WTC11 (cell line): ENCODE data around the gene NXN. TPM values are rescaled to one million over a fixed set of nuclear protein-coding genes. Genes with fewer than 3 reads are reported as not detected.
"Not testable (repeated sequence)": the region's sequence is repeated elsewhere in the genome, so short reads cannot be mapped to it uniquely, and the experiment has no call there.

ENCODE experiments used
- ATAC-seq: fragments of 200-7000 bp; cut with Tn5 transposase; 2 replicates; pipeline ENCODE4 v1.10.0; 2021; ENCODE audit warnings: mild to moderate bottlenecking, moderate library complexity
- CTCF ChIA-PET: fragments of 300-600 bp; sonication (Branson Sonifier 250); formaldehyde crosslinking; loops from one replicate; lab custom pipeline; 2021; ENCODE audit warnings: antibody characterized with exemption; lab: Charles Lee
- POLR2A ChIA-PET: fragments of 350-600 bp; sonication (Branson Sonifier 250); formaldehyde crosslinking; loops from one replicate; lab custom pipeline; 2021; ENCODE audit warnings: antibody characterized with exemption; lab: Charles Lee
- DNase-seq: peaks from one replicate; pipeline ENCODE4 v3.0.0; 2021; ENCODE audit warnings: low spot score
- H3K27ac Mint-ChIP-seq: 2 replicates; pipeline ENCODE4 v1.8.0; 2021; ENCODE audit warnings: mixed read lengths
- H3K27me3 Mint-ChIP-seq: 2 replicates; pipeline ENCODE4 v1.8.0; 2021; ENCODE audit warnings: low read depth, mild to moderate bottlenecking, moderate library complexity, mixed read lengths
- H3K36me3 Mint-ChIP-seq: 2 replicates; pipeline ENCODE4 v1.8.0; 2021; ENCODE audit warnings: mixed read lengths
- H3K4me1 Mint-ChIP-seq: 2 replicates; pipeline ENCODE4 v1.8.0; 2022; ENCODE audit warnings: mixed read lengths
- H3K4me3 Mint-ChIP-seq: 2 replicates; pipeline ENCODE4 v1.8.0; 2021; ENCODE audit warnings: mild to moderate bottlenecking, moderate library complexity, mixed read lengths
- H3K9me3 Mint-ChIP-seq: 2 replicates; pipeline ENCODE4 v1.8.0; 2021; ENCODE audit warnings: mixed read lengths
- ARID4B ChIP-seq: sonication (generic); formaldehyde crosslinking; IDR thresholded peaks from 2 replicates; pipeline ENCODE4 v1.8.0; 2023; ENCODE audit warnings: missing genetic modification reagents, mild to moderate bottlenecking, borderline replicate concordance
- CTCF ChIP-seq: fragments of 200-600 bp; IDR thresholded peaks from 2 replicates; pipeline ENCODE4 v1.8.0; 2022; ENCODE audit warnings: antibody characterized with exemption
- ESRRA ChIP-seq: sonication (generic); formaldehyde crosslinking; IDR thresholded peaks from 2 replicates; pipeline ENCODE4 v1.8.1; 2022; ENCODE audit warnings: mild to moderate bottlenecking, missing genetic modification reagents, borderline replicate concordance
- FOXJ3 ChIP-seq: sonication (generic); formaldehyde crosslinking; IDR thresholded peaks from 2 replicates; pipeline ENCODE4 v1.9.0; 2021; ENCODE audit warnings: missing genetic modification reagents, mild to moderate bottlenecking, borderline replicate concordance
- FOXP1 ChIP-seq: sonication (generic); formaldehyde crosslinking; IDR thresholded peaks from 2 replicates; pipeline ENCODE4 v1.8.0; 2022; ENCODE audit warnings: missing genetic modification reagents, mild to moderate bottlenecking, moderate library complexity, borderline replicate concordance
- GABPB1 ChIP-seq: sonication (generic); formaldehyde crosslinking; IDR thresholded peaks from 2 replicates; pipeline ENCODE4 v1.8.1; 2023; ENCODE audit warnings: mild to moderate bottlenecking, missing genetic modification reagents
- GRHL2 ChIP-seq: fragments of 250-450 bp; sonication (Bioruptor Pico); IDR thresholded peaks from 2 replicates; pipeline ENCODE4 v1.8.0; 2022; ENCODE audit warnings: mild to moderate bottlenecking, moderate library complexity; ENCODE audit not compliant: insufficient replicate concordance, severe bottlenecking
- GTF2I ChIP-seq: fragments of 250-450 bp; sonication (Bioruptor Pico); conservative IDR thresholded peaks from 2 replicates; pipeline ENCODE4 v1.4.0; 2021; ENCODE audit warnings: mild to moderate bottlenecking
- JUN ChIP-seq: sonication (generic); formaldehyde crosslinking; IDR thresholded peaks from 2 replicates; pipeline ENCODE4 v1.8.0; 2023; ENCODE audit warnings: mild to moderate bottlenecking, missing genetic modification reagents
- NFATC4 ChIP-seq: fragments of 250-450 bp; sonication (Bioruptor Pico); IDR thresholded peaks from 2 replicates; pipeline ENCODE4 v1.9.0; 2021; ENCODE audit warnings: mild to moderate bottlenecking
- NFYB ChIP-seq: sonication (generic); formaldehyde crosslinking; conservative IDR thresholded peaks from 2 replicates; pipeline ENCODE4 v1.8.0; 2022; ENCODE audit warnings: low read depth, missing genetic modification reagents
- OVOL2 ChIP-seq: fragments of 250-450 bp; sonication (Bioruptor Pico); IDR thresholded peaks from 2 replicates; pipeline ENCODE4 v1.9.0; 2021; ENCODE audit warnings: mild to moderate bottlenecking, borderline replicate concordance
- PREB ChIP-seq: sonication (generic); formaldehyde crosslinking; IDR thresholded peaks from 2 replicates; pipeline ENCODE4 v1.8.1; 2022; ENCODE audit warnings: mild to moderate bottlenecking, missing genetic modification reagents, moderate library complexity, borderline replicate concordance
- SMAD4 ChIP-seq: sonication (generic); formaldehyde crosslinking; IDR thresholded peaks from 2 replicates; pipeline ENCODE4 v1.8.0; 2022; ENCODE audit warnings: mild to moderate bottlenecking, missing genetic modification reagents
- TCF7 ChIP-seq: sonication (generic); formaldehyde crosslinking; IDR thresholded peaks from 2 replicates; pipeline ENCODE4 v1.8.0; 2022; ENCODE audit warnings: mild to moderate bottlenecking, low read depth, missing genetic modification reagents, moderate library complexity
- TEAD4 ChIP-seq: sonication (generic); formaldehyde crosslinking; IDR thresholded peaks from 2 replicates; pipeline ENCODE4 v1.8.0; 2022; ENCODE audit warnings: mild to moderate bottlenecking, missing genetic modification reagents
- ZNF138 ChIP-seq: sonication (generic); formaldehyde crosslinking; conservative IDR thresholded peaks from 2 replicates; pipeline ENCODE4 v1.8.1; 2022; ENCODE audit warnings: mild to moderate bottlenecking, moderate library complexity, missing genetic modification reagents
- ZNF232 ChIP-seq: sonication (generic); formaldehyde crosslinking; IDR thresholded peaks from 2 replicates; pipeline ENCODE4 v1.8.0; 2022; ENCODE audit warnings: mild to moderate bottlenecking, missing genetic modification reagents
- ZNF416 ChIP-seq: fragments of 250-450 bp; sonication (Bioruptor Pico); IDR thresholded peaks from 2 replicates; pipeline ENCODE4 v1.9.0; 2021; ENCODE audit warnings: mild to moderate bottlenecking, inconsistent platforms
- ZNF423 ChIP-seq: fragments of 250-450 bp; sonication (Bioruptor Pico); IDR thresholded peaks from 2 replicates; pipeline ENCODE4 v2.1.2; 2022; ENCODE audit warnings: mild to moderate bottlenecking, moderate library complexity
- ZNF671 ChIP-seq: fragments of 250-450 bp; sonication (Bioruptor Pico); IDR thresholded peaks from 2 replicates; pipeline ENCODE4 v1.8.0; 2021; ENCODE audit warnings: mild to moderate bottlenecking
- total RNA-seq: library from RNA; stranded (reverse); gene quantifications from 3 replicates; pipeline ENCODE4 v1.2.3, GENCODE V29; 2021

Gene NXN
- total RNA-seq, 1 experiment from 2014 or later, result 96.8 TPM

- no peak for TF ChIP-seq FOXP1 (CRISPR knock-in tag)
- TF ChIP-seq ZNF423 (CRISPR knock-in tag), result no peak
- TF ChIP-seq ARID4B (CRISPR knock-in tag), result no peak
- TF ChIP-seq GRHL2 (CRISPR knock-in tag), result no peak
- no peak for TF ChIP-seq OVOL2
- TF ChIP-seq TEAD4, result no peak
- TF ChIP-seq PREB (CRISPR knock-in tag), result no peak
- no peak for TF ChIP-seq ZNF138 (CRISPR knock-in tag)
- TF ChIP-seq FOXJ3 (CRISPR knock-in tag), result no peak
- no peak for TF ChIP-seq JUN (CRISPR knock-in tag)
These were observed 187.7 kb downstream of the NXN start (continued) for GRCh38 chr17:791829-792228.

GRCh38 chr17:790874-791247 lies 188.7 kb downstream of the NXN start:
- DNase-seq, H3K9me3 Mint-ChIP-seq, H3K4me3 Mint-ChIP-seq, POLR2A ChIA-PET, H3K27me3 Mint-ChIP-seq: not testable (repeated sequence)
- Mint-ChIP-seq H3K27ac (peak overlapping the region; percentile 21; the same call in 1 of the 2 replicates), H3K4me1 (peaks cover 15% of the 10 kb centered on the region), H3K36me3 (peaks cover 42% of the 10 kb centered on the region)
- peak; percentile 8 for ATAC-seq
- CTCF ChIA-PET, result interaction anchor here (1.4 to 10.3 kb wide), 2 partner anchors 190 to 206 kb away, joined by 3 to 190 read pairs; partner anchors contain the start of genes NXN and TIMM22
- peak; percentile 69 for TF ChIP-seq NFYB (CRISPR knock-in tag)
- TF ChIP-seq, all 79 proteins: peak for 1; not testable (repeated sequence) for 78

GRCh38 chr17:789931-790873 lies 189.4 kb downstream of the NXN start:
- CTCF ChIA-PET, result interaction anchor here (1.4 to 10.3 kb wide), 2 partner anchors 190 to 207 kb away, joined by 3 to 190 read pairs; partner anchors contain the start of genes NXN and TIMM22
- peak; percentile 82 for TF ChIP-seq NFYB (CRISPR knock-in tag)
- POLR2A ChIA-PET, H3K27me3 Mint-ChIP-seq, H3K4me3 Mint-ChIP-seq, DNase-seq, H3K9me3 Mint-ChIP-seq: not testable (repeated sequence)
- Mint-ChIP-seq H3K27ac (peak overlapping the region; percentile 76; the same call in 1 of the 2 replicates), H3K36me3 (peaks cover 42% of the 10 kb centered on the region), H3K4me1 (peaks cover 15% of the 10 kb centered on the region)
- peak; percentile 37 for ATAC-seq

GRCh38 chr17:789160-789840 lies 190.3 kb downstream of the NXN start:
- ChIA-PET CTCF (interaction anchor here (1.0 kb wide), 1 partner anchor 207 kb away, joined by 6 read pairs; the partner anchor contains the start of gene TIMM22), POLR2A (interaction anchor here (1.2 kb wide), 1 partner anchor 191 kb away, joined by 3 read pairs; the partner anchor contains the start of gene NXN)
- DNase-seq (no peak), ATAC-seq (no peak)
- H3K27ac Mint-ChIP-seq, result peak overlapping the region; percentile 80
- H3K4me1 Mint-ChIP-seq, result peaks cover 9% of the 10 kb centered on the region; the same call in 1 of the 2 replicates
- no peaks in the 10 kb centered on the region for H3K27me3 Mint-ChIP-seq
- no peak overlapping the region for H3K4me3 Mint-ChIP-seq
- H3K9me3 Mint-ChIP-seq, result no peaks in the 10 kb centered on the region
- peaks cover 42% of the 10 kb centered on the region for H3K36me3 Mint-ChIP-seq
- TF ChIP-seq ZNF671 (no peak), SMAD4 (CRISPR knock-in tag) (no peak), ESRRA (no peak), CTCF (no peak), GTF2I (CRISPR knock-in tag) (no peak), NFYB (CRISPR knock-in tag) (no peak), NFATC4 (CRISPR knock-in tag) (no peak), ZNF416 (CRISPR knock-in tag) (no peak), ZNF232 (no peak), GABPB1 (CRISPR knock-in tag) (no peak), TCF7 (CRISPR knock-in tag) (no peak)
